Measurements from ENCODE around the gene BCL7C.

BCL7C gene

GRCh38 chr16:30922420-30922959, 28.6 kb upstream of the BCL7C start:
- DNase-seq, result peak; percentile 97 to 98

GRCh38 chr16:30921748-30922419, 28.0 kb upstream of the BCL7C start:
- peak; percentile 84 to 87 for DNase-seq

GRCh38 chr16:30921459-30921747, 27.5 kb upstream of the BCL7C start:
- no peak for DNase-seq

- no peak for DNase-seq
Measured at GRCh38 chr16:30920891-30921290, 27.0 kb upstream of the BCL7C start.

- DNase-seq, result no peak
Measured at GRCh38 chr16:30918614-30919013, 24.7 kb upstream of the BCL7C start.

- DNase-seq, result no peak
Measured at GRCh38 chr16:30914830-30915229, 21.0 kb upstream of the BCL7C start.

GRCh38 chr16:30912794-30913412, 19.0 kb upstream of the BCL7C start:
- no peak for DNase-seq

GRCh38 chr16:30910427-30911029, 16.7 kb upstream of the BCL7C start:
- DNase-seq, result no peak

GRCh38 chr16:30907064-30907463, 13.2 kb upstream of the BCL7C start:
- no peak for DNase-seq

- no peak for DNase-seq
Measured at GRCh38 chr16:30904114-30904780, 10.4 kb upstream of the BCL7C start.

GRCh38 chr16:30903596-30903995, 9.7 kb upstream of the BCL7C start:
- DNase-seq, result no peak

GRCh38 chr16:30903002-30903401, 9.1 kb upstream of the BCL7C start:
- no peak for DNase-seq

- DNase-seq, result peak; percentile 51 to 56
Measured at GRCh38 chr16:30902029-30902972, 8.4 kb upstream of the BCL7C start.

GRCh38 chr16:30901201-30902028, 7.5 kb upstream of the BCL7C start:
- no peak for DNase-seq

GRCh38 chr16:30900588-30900987, 6.7 kb upstream of the BCL7C start:
- no peak for DNase-seq

- DNase-seq, result no peak
Measured at GRCh38 chr16:30899794-30900193, 5.9 kb upstream of the BCL7C start.

GRCh38 chr16:30896889-30897733, 3.2 kb upstream of the BCL7C start:
- peak; percentile 73 to 75 for DNase-seq

- no peak for DNase-seq
Measured at GRCh38 chr16:30896261-30896888, 2.5 kb upstream of the BCL7C start, which contains the start of gene CTF1. CTF1 (plus strand) TSS chr16:30896614; CDS start chr16:30896644, 30 bp downstream.

GRCh38 chr16:30895627-30896260, 1.9 kb upstream of the BCL7C start:
- no peak for DNase-seq
